ENCODE data around the gene DLL3. TPM values are rescaled to one million over a fixed set of nuclear protein-coding genes. Genes with fewer than 3 reads are reported as not detected.
A peak's percentile ranks its signal among the peaks of the same experiment; 100 is the strongest.

DLL3 gene
- polyA plus RNA-seq, 2 donors: 0.04 TPM; not detected in 1

- Histone ChIP-seq H3K36me3 (ENCODE audit: control insufficient read depth in 2 of 2, insufficient read depth in 2 of 2, low read length in 1 of 2) (no peaks in the 10 kb centered on the region), H3K27ac (ENCODE audit: low read depth in 2 of 2, low read length in 1 of 2) (no peak overlapping the region), H3K27me3 (ENCODE audit: control insufficient read depth in 1 of 2, insufficient read depth in 2 of 2, low read length in 2 of 2) (peaks cover 0 to 6% of the 10 kb centered on the region in 2 donors), H3K4me3 (ENCODE audit: low read depth in 1 of 2, low read length in 2 of 2) (no peak overlapping the region), H3K4me1 (ENCODE audit: control insufficient read depth in 2 of 2, insufficient read depth in 2 of 2, low read length in 1 of 2) (peaks cover 3 to 4% of the 10 kb centered on the region in 2 donors), H3K9me3 (ENCODE audit: control insufficient read depth in 2 of 2, insufficient read depth in 1 of 2, low read depth in 1 of 2, low read length in 1 of 2) (peaks cover 0 to 2% of the 10 kb centered on the region in 2 donors)
- 51 to 60% methylated on average over 4 of the region's 4 CpGs for WGBS, 2 donors
These were observed 1.8 kb downstream of the DLL3 start for GRCh38 chr19:39500543-39500942.

GRCh38 chr19:39501340-39501739, 2.6 kb downstream of the DLL3 start:
- no peaks in the 10 kb centered on the region for H3K36me3 ChIP-seq (ENCODE audit: control insufficient read depth in 2 of 2, insufficient read depth in 2 of 2, low read length in 1 of 2)
- H3K27ac ChIP-seq (ENCODE audit: low read depth in 2 of 2, low read length in 1 of 2): no peak overlapping the region
- peaks cover 0 to 6% of the 10 kb centered on the region in 2 donors for H3K27me3 ChIP-seq (ENCODE audit: control insufficient read depth in 1 of 2, insufficient read depth in 2 of 2, low read length in 2 of 2)
- H3K4me1 ChIP-seq (ENCODE audit: control insufficient read depth in 2 of 2, insufficient read depth in 2 of 2, low read length in 1 of 2): peaks cover 3 to 4% of the 10 kb centered on the region in 2 donors
- 76% methylated on average over 5 of the region's 5 CpGs for WGBS, 2 donors
- H3K4me3 ChIP-seq (ENCODE audit: low read depth in 1 of 2, low read length in 2 of 2): no peak overlapping the region
- H3K9me3 ChIP-seq (ENCODE audit: control insufficient read depth in 2 of 2, insufficient read depth in 1 of 2, low read depth in 1 of 2, low read length in 1 of 2): peaks cover 0 to 2% of the 10 kb centered on the region in 2 donors

GRCh38 chr19:39502640-39503417, 4.1 kb downstream of the DLL3 start:
- H3K27ac ChIP-seq (ENCODE audit: low read depth in 2 of 2, low read length in 1 of 2): no peak overlapping the region
- no peaks in the 10 kb centered on the region for H3K36me3 ChIP-seq (ENCODE audit: control insufficient read depth in 2 of 2, insufficient read depth in 2 of 2, low read length in 1 of 2)
- H3K4me3 ChIP-seq (ENCODE audit: low read depth in 1 of 2, low read length in 2 of 2): no peak overlapping the region
- peaks cover 0 to 12% of the 10 kb centered on the region in 2 donors for H3K27me3 ChIP-seq (ENCODE audit: control insufficient read depth in 1 of 2, insufficient read depth in 2 of 2, low read length in 2 of 2)
- peaks cover 8 to 14% of the 10 kb centered on the region in 2 donors for H3K4me1 ChIP-seq (ENCODE audit: control insufficient read depth in 2 of 2, insufficient read depth in 2 of 2, low read length in 1 of 2)
- peaks cover 0 to 4% of the 10 kb centered on the region in 2 donors for H3K9me3 ChIP-seq (ENCODE audit: control insufficient read depth in 2 of 2, insufficient read depth in 1 of 2, low read depth in 1 of 2, low read length in 1 of 2)
- 18 to 20% methylated on average over 51 to 69 of the region's 69 CpGs for WGBS, 2 donors

- 55 to 64% methylated on average over 7 of the region's 7 CpGs for WGBS, 2 donors
- peak overlapping the region in 1 of 2 donors; percentile 46 for H3K4me3 ChIP-seq (ENCODE audit: low read depth in 1 of 2, low read length in 2 of 2)
- peaks cover 0 to 15% of the 10 kb centered on the region in 2 donors for H3K27me3 ChIP-seq (ENCODE audit: control insufficient read depth in 1 of 2, insufficient read depth in 2 of 2, low read length in 2 of 2)
These were observed 7.8 kb downstream of the DLL3 start for GRCh38 chr19:39506598-39506943.

GRCh38 chr19:39506944-39507714, 8.4 kb downstream of the DLL3 start:
- Histone ChIP-seq H3K4me3 (ENCODE audit: low read depth in 1 of 2, low read length in 2 of 2) (peak overlapping the region; percentile 36 to 46), H3K36me3 (ENCODE audit: control insufficient read depth in 2 of 2, insufficient read depth in 2 of 2, low read length in 1 of 2) (no peaks in the 10 kb centered on the region), H3K4me1 (ENCODE audit: control insufficient read depth in 2 of 2, insufficient read depth in 2 of 2, low read length in 1 of 2) (peaks cover 7 to 12% of the 10 kb centered on the region in 2 donors), H3K27ac (ENCODE audit: low read depth in 2 of 2, low read length in 1 of 2) (no peak overlapping the region), H3K27me3 (ENCODE audit: control insufficient read depth in 1 of 2, insufficient read depth in 2 of 2, low read length in 2 of 2) (peaks cover 0 to 15% of the 10 kb centered on the region in 2 donors), H3K9me3 (ENCODE audit: control insufficient read depth in 2 of 2, insufficient read depth in 1 of 2, low read depth in 1 of 2, low read length in 1 of 2) (peaks cover 0 to 4% of the 10 kb centered on the region in 2 donors)
- WGBS, 2 donors: 2 to 5% methylated on average over 82 to 96 of the region's 96 CpGs

More at GRCh38 chr19:39506598-39506943, 7.8 kb downstream of the DLL3 start:
- Histone ChIP-seq H3K36me3 (ENCODE audit: control insufficient read depth in 2 of 2, insufficient read depth in 2 of 2, low read length in 1 of 2) (no peaks in the 10 kb centered on the region), H3K4me1 (ENCODE audit: control insufficient read depth in 2 of 2, insufficient read depth in 2 of 2, low read length in 1 of 2) (peaks cover 7 to 12% of the 10 kb centered on the region in 2 donors), H3K27ac (ENCODE audit: low read depth in 2 of 2, low read length in 1 of 2) (no peak overlapping the region), H3K9me3 (ENCODE audit: control insufficient read depth in 2 of 2, insufficient read depth in 1 of 2, low read depth in 1 of 2, low read length in 1 of 2) (peaks cover 0 to 4% of the 10 kb centered on the region in 2 donors)

GRCh38 chr19:39507715-39508364, 9.1 kb downstream of the DLL3 start:
- WGBS, 2 donors: 42 to 43% methylated on average over 24 of the region's 24 CpGs
- Histone ChIP-seq H3K36me3 (ENCODE audit: control insufficient read depth in 2 of 2, insufficient read depth in 2 of 2, low read length in 1 of 2) (no peaks in the 10 kb centered on the region), H3K4me3 (ENCODE audit: low read depth in 1 of 2, low read length in 2 of 2) (peak overlapping the region in 1 of 2 donors; percentile 46), H3K27ac (ENCODE audit: low read depth in 2 of 2, low read length in 1 of 2) (no peak overlapping the region), H3K9me3 (ENCODE audit: control insufficient read depth in 2 of 2, insufficient read depth in 1 of 2, low read depth in 1 of 2, low read length in 1 of 2) (peaks cover 0 to 4% of the 10 kb centered on the region in 2 donors), H3K4me1 (ENCODE audit: control insufficient read depth in 2 of 2, insufficient read depth in 2 of 2, low read length in 1 of 2) (peaks cover 7 to 12% of the 10 kb centered on the region in 2 donors), H3K27me3 (ENCODE audit: control insufficient read depth in 1 of 2, insufficient read depth in 2 of 2, low read length in 2 of 2) (peaks cover 0 to 15% of the 10 kb centered on the region in 2 donors)

GRCh38 chr19:39508629-39509028, 9.9 kb downstream of the DLL3 start:
- Histone ChIP-seq H3K4me3 (ENCODE audit: low read depth in 1 of 2, low read length in 2 of 2) (no peak overlapping the region), H3K9me3 (ENCODE audit: control insufficient read depth in 2 of 2, insufficient read depth in 1 of 2, low read depth in 1 of 2, low read length in 1 of 2) (peaks cover 0 to 2% of the 10 kb centered on the region in 2 donors), H3K27me3 (ENCODE audit: control insufficient read depth in 1 of 2, insufficient read depth in 2 of 2, low read length in 2 of 2) (peaks cover 0 to 15% of the 10 kb centered on the region in 2 donors), H3K27ac (ENCODE audit: low read depth in 2 of 2, low read length in 1 of 2) (no peak overlapping the region), H3K4me1 (ENCODE audit: control insufficient read depth in 2 of 2, insufficient read depth in 2 of 2, low read length in 1 of 2) (peaks cover 7 to 10% of the 10 kb centered on the region in 2 donors), H3K36me3 (ENCODE audit: control insufficient read depth in 2 of 2, insufficient read depth in 2 of 2, low read length in 1 of 2) (no peaks in the 10 kb centered on the region)
- WGBS, 2 donors: 86 to 90% methylated on average over 9 of the region's 9 CpGs

GRCh38 chr19:39509233-39509632, 10.5 kb downstream of the DLL3 start:
- no peaks in the 10 kb centered on the region for H3K36me3 ChIP-seq (ENCODE audit: control insufficient read depth in 2 of 2, insufficient read depth in 2 of 2, low read length in 1 of 2)
- peaks cover 7 to 10% of the 10 kb centered on the region in 2 donors for H3K4me1 ChIP-seq (ENCODE audit: control insufficient read depth in 2 of 2, insufficient read depth in 2 of 2, low read length in 1 of 2)
- H3K27me3 ChIP-seq (ENCODE audit: control insufficient read depth in 1 of 2, insufficient read depth in 2 of 2, low read length in 2 of 2): peaks cover 0 to 20% of the 10 kb centered on the region in 2 donors
- H3K4me3 ChIP-seq (ENCODE audit: low read depth in 1 of 2, low read length in 2 of 2): no peak overlapping the region
- WGBS, 2 donors: 52 to 56% methylated on average over 2 of the region's 2 CpGs
- H3K9me3 ChIP-seq (ENCODE audit: control insufficient read depth in 2 of 2, insufficient read depth in 1 of 2, low read depth in 1 of 2, low read length in 1 of 2): peaks cover 0 to 2% of the 10 kb centered on the region in 2 donors
- no peak overlapping the region for H3K27ac ChIP-seq (ENCODE audit: low read depth in 2 of 2, low read length in 1 of 2)

GRCh38 chr19:39512988-39513387, 14.2 kb downstream of the DLL3 start:
- WGBS, 2 donors: 53% methylated on average over 2 of the region's 2 CpGs
- Histone ChIP-seq H3K4me1 (ENCODE audit: control insufficient read depth in 2 of 2, insufficient read depth in 2 of 2, low read length in 1 of 2) (peaks cover 6 to 11% of the 10 kb centered on the region in 2 donors), H3K4me3 (ENCODE audit: low read depth in 1 of 2, low read length in 2 of 2) (no peak overlapping the region), H3K27ac (ENCODE audit: low read depth in 2 of 2, low read length in 1 of 2) (no peak overlapping the region), H3K36me3 (ENCODE audit: control insufficient read depth in 2 of 2, insufficient read depth in 2 of 2, low read length in 1 of 2) (no peaks in the 10 kb centered on the region), H3K9me3 (ENCODE audit: control insufficient read depth in 2 of 2, insufficient read depth in 1 of 2, low read depth in 1 of 2, low read length in 1 of 2) (peaks cover 0 to 2% of the 10 kb centered on the region in 2 donors), H3K27me3 (ENCODE audit: control insufficient read depth in 1 of 2, insufficient read depth in 2 of 2, low read length in 2 of 2) (peaks cover 0 to 33% of the 10 kb centered on the region in 2 donors)

Measured in esophagus (tissue), 2 donors.